Effector memory CD4-positive, alpha-beta T cell (primary cell): Measurements from ENCODE around the gene MAPKAP1.
A peak's percentile ranks its signal among the peaks of the same experiment; 100 is the strongest.

Experiments used
- DNase-seq, 3 donors: peaks; one replicate each; pipeline ENCODE4 v3.0.0-alpha.2; 2020
- H3K27ac ChIP-seq: 2 replicates; pipeline ENCODE4 v1.7.0; 2013; ENCODE audit warnings: mild to moderate bottlenecking, low read length, moderate library complexity; ENCODE audit not compliant: insufficient read depth, poor library complexity, severe bottlenecking
- H3K27me3 ChIP-seq: replicated peaks from 2 replicates; pipeline ENCODE4 v1.7.0; 2013; ENCODE audit warnings: mild to moderate bottlenecking, low read length; ENCODE audit not compliant: insufficient read depth, control insufficient read depth, poor library complexity, severe bottlenecking
- H3K36me3 ChIP-seq: 2 replicates; pipeline ENCODE4 v1.7.0; 2013; ENCODE audit warnings: mild to moderate bottlenecking, low read length, moderate library complexity; ENCODE audit not compliant: control insufficient read depth, insufficient read depth
- H3K4me1 ChIP-seq: 2 replicates; pipeline ENCODE4 v1.7.0; 2013; ENCODE audit warnings: low read length, mild to moderate bottlenecking; ENCODE audit not compliant: control insufficient read depth, insufficient read depth, poor library complexity, severe bottlenecking
- H3K4me3 ChIP-seq: 2 replicates; pipeline ENCODE4 v1.7.0; 2013; ENCODE audit warnings: low read length, low read depth, mild to moderate bottlenecking; ENCODE audit not compliant: insufficient read depth, poor library complexity, severe bottlenecking
- H3K9me3 ChIP-seq: 2 replicates; pipeline ENCODE4 v1.7.0; 2013; ENCODE audit warnings: mild to moderate bottlenecking, low read length, moderate library complexity; ENCODE audit not compliant: control insufficient read depth

MAPKAP1 gene

DNA sequence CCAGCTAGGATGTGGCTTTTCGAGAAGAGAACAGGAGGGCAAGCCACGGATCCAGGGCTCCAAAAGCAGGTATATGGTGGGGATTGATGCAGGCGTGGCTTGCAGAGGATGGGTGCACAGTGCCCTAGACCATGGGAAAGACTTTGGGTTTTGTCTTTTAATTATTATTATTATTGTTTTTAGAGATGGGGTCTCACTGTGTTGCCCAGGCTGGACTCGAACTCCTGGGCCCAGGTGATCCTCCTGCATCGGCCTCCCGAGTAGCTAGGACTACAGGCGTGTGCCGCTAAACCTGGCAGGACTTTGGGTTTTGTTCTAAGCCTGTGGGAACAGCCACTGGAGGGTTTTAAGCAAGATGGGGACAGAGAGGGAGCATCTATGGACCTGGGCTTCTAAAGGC lies 293.4 kb downstream of the MAPKAP1 start:
- H3K36me3 ChIP-seq, result no peaks in the 10 kb centered on the region
- no peak overlapping the region for H3K4me3 ChIP-seq
- H3K27ac ChIP-seq, result no peak overlapping the region
- DNase-seq, result no peak
- peaks cover 2% of the 10 kb centered on the region for H3K27me3 ChIP-seq
- H3K4me1 ChIP-seq, result no peaks in the 10 kb centered on the region
- H3K9me3 ChIP-seq, result no peaks in the 10 kb centered on the region

DNA sequence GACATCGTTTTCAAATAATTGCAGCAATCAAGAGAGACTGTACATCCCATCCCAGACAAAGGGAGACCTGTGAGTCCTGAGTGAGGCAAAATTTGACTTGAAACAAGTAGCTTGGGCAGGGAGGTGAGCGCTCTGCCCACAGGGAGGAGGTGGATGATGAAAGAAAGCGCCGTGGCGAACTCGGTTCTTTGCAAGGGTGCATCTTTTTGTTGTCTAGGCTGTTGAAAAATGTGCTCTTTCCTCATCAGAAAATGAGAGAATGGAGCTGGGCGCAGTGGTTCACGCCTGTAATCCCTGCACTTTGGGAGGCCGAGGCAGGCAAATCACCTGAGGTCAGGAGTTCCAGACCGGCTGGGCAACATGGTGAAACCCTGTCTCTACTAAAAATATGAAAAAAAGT lies 294.8 kb downstream of the MAPKAP1 start:
- Histone ChIP-seq H3K27ac (no peak overlapping the region), H3K4me3 (no peak overlapping the region), H3K9me3 (no peaks in the 10 kb centered on the region), H3K36me3 (no peaks in the 10 kb centered on the region), H3K4me1 (peaks cover 7% of the 10 kb centered on the region), H3K27me3 (peaks cover 14% of the 10 kb centered on the region)
- DNase-seq, result no peak

DNA sequence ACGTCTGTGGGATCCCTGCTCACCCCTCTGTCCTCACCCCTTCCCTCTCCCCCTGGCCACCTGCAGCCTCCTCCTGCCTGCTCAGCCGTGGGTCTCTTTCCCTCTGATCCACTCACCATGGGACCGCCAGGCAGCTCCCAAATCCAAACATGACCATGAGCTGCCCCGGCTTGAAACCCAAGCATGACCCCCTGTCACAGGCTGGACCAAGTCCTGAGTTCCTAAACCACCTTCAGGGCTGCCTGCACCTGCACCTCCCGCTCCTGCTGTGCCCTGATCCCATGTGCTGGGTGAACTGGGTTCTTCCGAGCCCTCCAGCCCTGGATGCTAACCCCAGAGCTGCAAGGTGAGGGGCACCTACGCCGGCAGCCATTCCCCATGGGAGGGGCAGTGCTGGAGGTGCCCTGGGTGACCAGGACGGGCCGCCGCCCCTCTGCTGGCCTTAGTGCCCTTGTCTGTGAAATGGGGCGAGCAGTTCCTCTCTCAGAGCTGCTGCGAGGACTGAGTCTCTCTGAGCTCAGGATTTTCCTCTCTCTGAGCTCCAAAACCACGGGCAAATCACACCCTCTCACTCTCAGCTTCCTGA lies 295.7 kb downstream of the MAPKAP1 start:
- H3K4me1 ChIP-seq, result peaks cover 7% of the 10 kb centered on the region
- no peaks in the 10 kb centered on the region for H3K36me3 ChIP-seq
- no peak overlapping the region for H3K27ac ChIP-seq
- DNase-seq, result no peak
- H3K4me3 ChIP-seq, result no peak overlapping the region
- H3K27me3 ChIP-seq, result peaks cover 14% of the 10 kb centered on the region
- no peaks in the 10 kb centered on the region for H3K9me3 ChIP-seq

DNA sequence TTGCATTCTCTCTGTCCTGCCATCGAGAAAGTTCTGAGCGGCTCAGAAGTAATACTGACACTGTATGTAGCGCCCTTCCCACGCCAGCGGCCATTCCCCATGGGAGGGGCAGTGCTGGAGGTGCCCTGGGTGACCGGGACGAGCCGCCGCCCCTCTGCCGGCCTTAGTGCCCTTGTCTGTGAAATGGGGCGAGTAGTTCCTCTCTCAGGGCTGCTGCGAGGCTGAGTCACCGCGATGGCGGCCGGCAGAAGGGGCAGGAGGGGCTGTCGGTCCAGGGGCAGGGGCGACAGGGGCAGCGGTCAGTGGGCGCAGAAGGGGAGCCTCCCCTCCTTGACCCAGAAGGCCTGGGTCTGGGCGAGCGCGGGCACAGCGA lies 296.5 kb downstream of the MAPKAP1 start:
- H3K36me3 ChIP-seq, result no peaks in the 10 kb centered on the region
- H3K27me3 ChIP-seq, result peaks cover 14% of the 10 kb centered on the region
- DNase-seq, result no peak
- no peaks in the 10 kb centered on the region for H3K9me3 ChIP-seq
- H3K4me3 ChIP-seq, result no peak overlapping the region
- H3K4me1 ChIP-seq, result peaks cover 7% of the 10 kb centered on the region
- no peak overlapping the region for H3K27ac ChIP-seq

DNA sequence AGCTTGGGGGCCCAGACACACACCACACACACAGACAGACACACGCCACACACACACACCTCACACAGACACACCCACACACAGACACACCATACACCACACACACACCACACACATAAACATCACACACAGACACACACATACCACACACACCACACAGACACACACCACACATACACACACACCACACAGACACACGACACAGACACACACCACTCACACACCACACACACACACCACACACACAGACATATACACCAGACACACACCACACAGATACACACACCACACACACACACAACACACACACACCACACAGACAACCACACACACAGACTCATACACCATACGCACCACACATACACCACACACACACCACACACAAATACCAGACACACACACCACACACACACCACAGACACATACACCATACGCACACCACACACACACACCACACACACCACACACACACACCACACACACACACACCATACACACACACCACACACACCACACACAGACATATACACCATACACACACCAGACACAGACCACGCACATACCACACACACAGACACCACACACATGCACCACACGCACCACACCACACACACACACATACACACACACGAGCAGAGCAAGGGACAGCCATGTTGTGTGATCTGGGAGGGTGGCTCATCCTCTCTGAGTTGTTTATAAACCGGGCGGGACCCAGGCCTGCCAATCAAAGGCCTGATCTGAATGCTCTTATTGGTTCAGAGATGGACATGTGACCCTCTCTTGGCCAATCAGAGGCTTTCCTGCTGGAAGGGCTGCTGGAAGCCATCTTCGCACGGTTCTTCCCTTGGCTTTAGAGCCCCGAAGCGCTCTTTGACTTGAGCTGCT lies 297.1 kb downstream of the MAPKAP1 start:
- no peak overlapping the region for H3K27ac ChIP-seq
- H3K4me1 ChIP-seq, result peaks cover 7% of the 10 kb centered on the region
- H3K27me3 ChIP-seq, result peaks cover 14% of the 10 kb centered on the region
- DNase-seq, result peak in 1 of 3 donors; percentile 15
- H3K9me3 ChIP-seq, result no peaks in the 10 kb centered on the region
- no peaks in the 10 kb centered on the region for H3K36me3 ChIP-seq
- no peak overlapping the region for H3K4me3 ChIP-seq

DNA sequence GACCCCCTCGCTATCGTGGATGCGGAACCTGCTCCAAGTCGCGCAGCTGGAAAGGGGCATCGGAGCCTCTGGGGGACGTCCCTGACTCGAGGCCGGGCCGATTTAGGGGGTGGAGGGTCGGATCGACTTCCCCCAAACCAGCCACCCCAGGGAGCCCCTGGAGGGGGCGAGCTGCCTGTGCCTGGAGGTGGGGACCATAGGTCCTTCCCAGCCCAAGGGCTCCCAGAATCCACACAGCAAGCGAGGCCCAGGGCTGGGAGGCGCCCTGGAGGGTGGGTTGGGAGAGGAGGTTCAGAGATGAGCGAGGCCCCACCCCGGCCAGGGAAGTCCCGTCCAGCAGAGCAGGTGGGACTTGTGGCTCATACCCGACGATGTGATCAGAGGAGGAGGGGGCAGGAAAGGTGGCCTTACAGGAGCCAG lies 297.8 kb downstream of the MAPKAP1 start:
- H3K27me3 ChIP-seq, result peaks cover 14% of the 10 kb centered on the region
- no peaks in the 10 kb centered on the region for H3K36me3 ChIP-seq
- H3K9me3 ChIP-seq, result no peaks in the 10 kb centered on the region
- H3K4me3 ChIP-seq, result no peak overlapping the region
- peaks cover 7% of the 10 kb centered on the region for H3K4me1 ChIP-seq
- no peak overlapping the region for H3K27ac ChIP-seq
- DNase-seq, result no peak

DNA sequence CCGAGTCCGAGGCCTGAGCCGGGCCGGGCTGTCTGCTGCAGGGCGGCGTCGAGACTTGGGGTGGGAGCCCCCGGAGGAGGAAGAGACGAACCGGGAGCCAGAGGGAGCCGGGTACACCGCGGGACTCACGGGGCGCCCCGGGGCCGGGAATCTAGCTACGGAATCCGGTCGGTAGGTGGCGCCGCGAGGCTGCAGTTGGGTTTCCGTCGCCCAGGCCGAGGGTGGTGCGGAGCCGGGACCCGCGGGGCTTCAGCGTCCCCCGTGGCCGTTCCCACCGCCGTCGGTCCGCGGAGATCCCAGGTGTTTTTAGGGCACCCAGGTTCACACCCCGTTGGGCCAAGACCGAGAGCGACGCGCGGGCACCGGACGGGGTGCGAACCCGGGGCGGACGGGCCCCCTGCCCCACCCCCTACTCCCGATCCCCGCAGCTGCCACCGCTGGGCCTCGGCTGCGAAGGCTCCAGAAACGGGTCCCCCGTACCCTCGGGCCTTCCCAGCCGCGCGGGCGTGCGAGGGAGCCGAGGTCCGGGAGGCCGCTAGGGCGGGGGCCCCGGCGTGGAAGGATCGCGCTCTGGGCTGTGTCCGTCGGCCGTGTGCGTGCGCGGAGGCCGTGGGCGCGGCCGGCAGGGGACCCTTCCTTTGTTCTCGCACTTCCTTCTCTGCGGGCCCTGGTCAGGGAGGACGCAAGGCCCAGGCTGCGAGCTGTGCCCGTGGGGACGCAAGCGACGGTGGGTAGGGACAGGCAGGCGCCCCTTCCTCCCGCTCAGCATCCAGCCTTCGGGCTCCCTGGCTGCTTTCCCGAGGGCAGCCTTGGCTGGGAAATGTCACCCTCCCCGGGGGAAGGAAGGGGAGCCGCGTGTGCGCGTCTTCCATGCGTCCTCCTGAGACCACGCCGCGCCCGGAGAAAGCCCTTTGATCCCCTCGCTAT lies 298.8 kb downstream of the MAPKAP1 start:
- Histone ChIP-seq H3K4me3 (peak overlapping the region; percentile 48), H3K27ac (no peak overlapping the region), H3K4me1 (peaks cover 7% of the 10 kb centered on the region), H3K27me3 (peaks cover 14% of the 10 kb centered on the region), H3K36me3 (no peaks in the 10 kb centered on the region), H3K9me3 (no peaks in the 10 kb centered on the region)
- peak; percentile 26 to 35 (median 35) for DNase-seq

DNA sequence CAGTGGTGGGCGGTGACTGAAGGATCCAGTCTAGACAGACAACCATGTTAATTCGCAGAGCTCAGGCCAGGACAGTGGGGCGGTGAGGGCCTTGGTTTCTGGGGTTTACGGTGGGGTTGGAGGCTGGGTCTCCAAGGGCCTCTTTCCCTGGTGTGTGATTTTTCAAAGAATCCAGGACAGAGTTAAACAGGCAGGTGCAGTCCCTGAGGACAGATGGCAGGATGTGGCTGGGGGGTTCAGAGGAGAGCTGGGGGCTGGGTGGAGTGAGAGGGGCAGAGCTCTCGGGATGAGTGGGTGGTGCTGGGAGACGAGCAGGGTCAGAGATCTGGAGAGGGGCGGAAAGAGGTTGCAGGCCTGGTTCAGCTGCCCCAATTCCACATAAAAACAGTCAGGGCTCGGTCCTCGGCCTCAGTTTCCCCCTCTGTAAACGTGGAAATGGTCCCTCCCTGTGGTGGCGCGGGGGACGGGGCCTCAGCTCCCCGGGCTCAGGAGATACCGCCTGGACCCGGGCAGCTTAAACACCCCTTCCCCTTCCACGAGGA lies 299.5 kb downstream of the MAPKAP1 start:
- DNase-seq, result no peak
- H3K27me3 ChIP-seq, result peaks cover 14% of the 10 kb centered on the region
- no peak overlapping the region for H3K27ac ChIP-seq

DNA sequence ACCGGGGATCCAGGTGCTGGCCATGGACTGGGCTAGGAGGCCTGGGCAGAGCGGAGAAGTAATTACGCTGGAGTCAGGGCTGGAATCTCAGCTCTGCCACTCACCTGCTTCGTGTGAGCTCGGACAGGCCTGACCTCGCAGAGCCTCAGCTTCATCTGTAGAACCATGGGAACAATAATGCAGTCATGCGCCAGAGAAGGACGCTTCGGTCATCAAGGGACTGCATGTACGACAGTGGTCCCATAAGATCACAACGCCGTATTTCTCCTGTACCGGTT lies 300.3 kb downstream of the MAPKAP1 start:
- Histone ChIP-seq H3K9me3 (no peaks in the 10 kb centered on the region), H3K4me3 (no peak overlapping the region), H3K4me1 (peaks cover 7% of the 10 kb centered on the region), H3K27ac (no peak overlapping the region), H3K27me3 (peaks cover 14% of the 10 kb centered on the region), H3K36me3 (no peaks in the 10 kb centered on the region)
- no peak for DNase-seq

More for the DNA sequence above, 299.5 kb downstream of the MAPKAP1 start:
- Histone ChIP-seq H3K9me3 (no peaks in the 10 kb centered on the region), H3K36me3 (no peaks in the 10 kb centered on the region), H3K4me1 (peaks cover 7% of the 10 kb centered on the region), H3K4me3 (peak overlapping the region; percentile 48)
